GM19099 (cell line): Measurements from ENCODE around the gene TNS2.

ENCODE experiments used
- POLR2A ChIP-seq: IDR thresholded peaks from 3 replicates; pipeline ENCODE4 v1.6.1; 2011; ENCODE audit warnings: low read depth; ENCODE audit not compliant: insufficient read length; ENCODE audit errors: extremely low read depth

Gene TNS2, protein sequence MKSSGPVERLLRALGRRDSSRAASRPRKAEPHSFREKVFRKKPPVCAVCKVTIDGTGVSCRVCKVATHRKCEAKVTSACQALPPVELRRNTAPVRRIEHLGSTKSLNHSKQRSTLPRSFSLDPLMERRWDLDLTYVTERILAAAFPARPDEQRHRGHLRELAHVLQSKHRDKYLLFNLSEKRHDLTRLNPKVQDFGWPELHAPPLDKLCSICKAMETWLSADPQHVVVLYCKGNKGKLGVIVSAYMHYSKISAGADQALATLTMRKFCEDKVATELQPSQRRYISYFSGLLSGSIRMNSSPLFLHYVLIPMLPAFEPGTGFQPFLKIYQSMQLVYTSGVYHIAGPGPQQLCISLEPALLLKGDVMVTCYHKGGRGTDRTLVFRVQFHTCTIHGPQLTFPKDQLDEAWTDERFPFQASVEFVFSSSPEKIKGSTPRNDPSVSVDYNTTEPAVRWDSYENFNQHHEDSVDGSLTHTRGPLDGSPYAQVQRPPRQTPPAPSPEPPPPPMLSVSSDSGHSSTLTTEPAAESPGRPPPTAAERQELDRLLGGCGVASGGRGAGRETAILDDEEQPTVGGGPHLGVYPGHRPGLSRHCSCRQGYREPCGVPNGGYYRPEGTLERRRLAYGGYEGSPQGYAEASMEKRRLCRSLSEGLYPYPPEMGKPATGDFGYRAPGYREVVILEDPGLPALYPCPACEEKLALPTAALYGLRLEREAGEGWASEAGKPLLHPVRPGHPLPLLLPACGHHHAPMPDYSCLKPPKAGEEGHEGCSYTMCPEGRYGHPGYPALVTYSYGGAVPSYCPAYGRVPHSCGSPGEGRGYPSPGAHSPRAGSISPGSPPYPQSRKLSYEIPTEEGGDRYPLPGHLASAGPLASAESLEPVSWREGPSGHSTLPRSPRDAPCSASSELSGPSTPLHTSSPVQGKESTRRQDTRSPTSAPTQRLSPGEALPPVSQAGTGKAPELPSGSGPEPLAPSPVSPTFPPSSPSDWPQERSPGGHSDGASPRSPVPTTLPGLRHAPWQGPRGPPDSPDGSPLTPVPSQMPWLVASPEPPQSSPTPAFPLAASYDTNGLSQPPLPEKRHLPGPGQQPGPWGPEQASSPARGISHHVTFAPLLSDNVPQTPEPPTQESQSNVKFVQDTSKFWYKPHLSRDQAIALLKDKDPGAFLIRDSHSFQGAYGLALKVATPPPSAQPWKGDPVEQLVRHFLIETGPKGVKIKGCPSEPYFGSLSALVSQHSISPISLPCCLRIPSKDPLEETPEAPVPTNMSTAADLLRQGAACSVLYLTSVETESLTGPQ (N-terminal part only)

GRCh38 chr12:53049571-53050318, at the start of gene TNS2:
TSS of gene TNS2 (plus strand) at chr12:53050065. CDS start at chr12:53050186, 121 bp downstream.
- no peak for TF ChIP-seq POLR2A

GRCh38 chr12:53004178-53004577, 45.7 kb upstream of the TNS2 start:
- no peak for TF ChIP-seq POLR2A

DNA sequence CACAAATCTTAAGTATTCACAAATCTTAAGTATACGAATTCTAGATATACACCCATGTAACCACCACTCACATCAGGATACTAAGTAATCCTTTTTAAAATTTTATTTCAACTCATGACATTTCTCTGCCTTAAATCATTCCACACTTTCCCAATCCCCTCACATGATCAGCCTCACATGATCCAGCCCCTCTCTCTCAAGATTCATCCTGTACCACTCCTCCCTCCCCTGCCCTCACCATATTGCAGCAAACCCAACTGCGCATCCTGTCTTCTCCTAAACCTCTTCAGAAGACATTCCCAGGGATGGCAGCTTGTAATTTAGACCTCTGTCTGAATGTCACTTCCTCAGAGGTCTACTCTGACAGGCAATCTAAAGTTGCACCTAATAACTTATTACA, 45.3 kb upstream of the TNS2 start:
- no peak for TF ChIP-seq POLR2A

GRCh38 chr12:53005215-53005985, 44.5 kb upstream of the TNS2 start:
- TF ChIP-seq POLR2A: no peak

GRCh38 chr12:53005986-53006809, 43.7 kb upstream of the TNS2 start, which contains the start of gene EIF4B:
TSS of gene EIF4B (plus strand) at chr12:53006456. CDS start at chr12:53006484, 28 bp downstream.
- TF ChIP-seq POLR2A: peak; percentile 72

GRCh38 chr12:53006810-53007309, 43.0 kb upstream of the TNS2 start:
- peak; percentile 37 for TF ChIP-seq POLR2A

DNA sequence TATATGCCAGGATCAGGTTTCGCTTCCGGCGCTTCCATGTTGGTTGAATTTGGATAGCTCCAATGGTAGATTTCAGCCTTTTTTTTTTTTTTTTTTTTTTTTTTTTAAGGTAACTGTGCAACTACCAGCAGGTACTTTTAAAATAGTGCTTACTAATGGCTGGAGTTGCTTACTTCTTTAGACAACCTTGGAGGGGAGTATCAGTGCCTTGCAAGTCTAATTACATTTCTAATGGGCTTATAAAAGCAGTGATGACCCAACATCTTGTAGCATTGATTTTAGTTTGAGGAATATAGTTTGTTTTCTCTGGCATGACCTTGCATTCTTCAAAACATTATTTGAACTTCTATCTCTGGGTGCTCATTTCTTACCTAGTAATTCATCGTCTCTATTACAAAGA, 42.5 kb upstream of the TNS2 start:
- no peak for TF ChIP-seq POLR2A

DNA sequence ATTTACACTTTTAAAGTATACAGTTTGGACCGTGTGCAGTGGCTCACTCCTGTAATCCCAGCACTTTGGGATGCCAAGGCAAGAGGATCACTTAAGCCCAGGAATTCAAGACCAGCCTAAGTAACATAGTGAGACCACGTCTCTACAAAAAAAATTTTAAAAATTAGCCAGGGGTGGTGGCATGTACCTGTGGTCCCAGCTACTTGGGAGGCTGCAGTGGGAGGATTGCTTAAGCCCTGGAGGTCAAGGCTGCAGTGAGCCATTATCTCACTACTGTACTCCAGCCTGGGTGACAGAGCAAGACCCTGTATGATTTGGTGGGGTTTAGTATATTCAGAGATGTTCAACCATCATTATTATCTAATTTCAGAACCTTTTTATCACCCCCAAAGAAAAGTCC, 38.9 kb upstream of the TNS2 start:
- no peak for TF ChIP-seq POLR2A

GRCh38 chr12:53011889-53012288, 38.0 kb upstream of the TNS2 start:
- no peak for TF ChIP-seq POLR2A

- no peak for TF ChIP-seq POLR2A
Observed at GRCh38 chr12:53012928-53013327, 36.9 kb upstream of the TNS2 start.

- TF ChIP-seq POLR2A: no peak
Observed at GRCh38 chr12:53014709-53015108, 35.2 kb upstream of the TNS2 start.

- TF ChIP-seq POLR2A: no peak
Observed at GRCh38 chr12:53025250-53025649, 24.6 kb upstream of the TNS2 start.
